ENCODE measurements around the gene YDJC. TPM values are rescaled to one million over a fixed set of nuclear protein-coding genes. Genes with fewer than 3 reads are reported as not detected.

YDJC gene
- total RNA-seq, 2 donors from 2014 or later, result 16.4 to 19.9 TPM

DNA sequence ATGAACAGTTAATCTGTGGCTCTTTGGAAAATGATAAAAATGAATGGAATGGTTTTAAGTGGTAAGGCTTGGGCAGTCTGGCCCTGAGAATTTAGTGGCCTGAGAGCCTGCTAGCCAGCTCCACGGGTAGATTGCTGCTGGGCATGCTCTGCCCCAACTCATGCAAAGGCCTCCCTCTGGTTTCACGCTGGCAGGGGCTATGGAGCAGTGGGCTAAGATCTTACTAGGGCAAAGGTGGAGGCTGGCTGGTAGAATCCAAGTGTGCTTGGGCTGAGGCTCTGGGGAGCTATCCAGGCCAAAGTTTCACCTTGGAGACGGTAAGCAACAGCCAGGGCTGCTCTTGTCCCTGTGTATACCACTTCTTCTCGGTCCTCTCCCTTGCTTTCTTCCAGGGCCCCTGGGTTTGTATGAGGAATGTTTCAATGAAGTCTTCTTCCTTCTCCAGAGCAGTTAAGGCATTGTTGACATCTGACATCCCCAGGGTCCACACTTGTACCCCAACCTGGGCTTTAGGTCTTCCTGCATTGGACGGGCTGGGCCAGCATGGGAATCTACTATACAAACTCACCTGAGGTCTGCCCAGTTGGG, 34.9 kb downstream of the YDJC start:
- Histone ChIP-seq H3K4me1 (ENCODE audit: control insufficient read depth, insufficient read depth, low read length) (no peaks in the 10 kb centered on the region), H3K4me3 (ENCODE audit: low read length) (no peak overlapping the region), H3K27ac (ENCODE audit: low read depth, low read length) (no peak overlapping the region), H3K36me3 (ENCODE audit: control insufficient read depth, insufficient read depth, low read length) (peaks cover 75% of the 10 kb centered on the region), H3K27me3 (ENCODE audit: control insufficient read depth, insufficient read depth, low read length, poor library complexity, severe bottlenecking) (no peaks in the 10 kb centered on the region), H3K9ac (ENCODE audit: extremely low read depth, low read length, poor library complexity, severe bottlenecking) (no peak overlapping the region), H3K9me3 (ENCODE audit: control insufficient read depth, low read length) (no peaks in the 10 kb centered on the region)
- no peak for DNase-seq
- Mint-ChIP-seq H3K27ac (no peak overlapping the region), H3K36me3 (ENCODE audit: low read depth) (peaks cover 59% of the 10 kb centered on the region), H3K9me3 (no peaks in the 10 kb centered on the region), H3K27me3 (ENCODE audit: insufficient read depth) (no peaks in the 10 kb centered on the region), H3K4me3 (no peak overlapping the region), H3K4me1 (peaks cover 10% of the 10 kb centered on the region)
- TF ChIP-seq CTCF (conservative IDR thresholded peaks at IDR 0.05), result no peak
- WGBS, 2 experiments (ENCODE audit: insufficient coverage in 1 of 2, insufficient read length in 1 of 2), result 97 to 100% methylated on average over 2 to 5 of the region's 5 CpGs

GRCh38 chr22:21593406-21594232, 36.2 kb downstream of the YDJC start:
- peak; percentile 82 for TF ChIP-seq CTCF (conservative IDR thresholded peaks at IDR 0.05)
- H3K4me3 ChIP-seq (ENCODE audit: low read length), result no peak overlapping the region
- peaks cover 12% of the 10 kb centered on the region for H3K4me1 Mint-ChIP-seq
- no peaks in the 10 kb centered on the region for H3K27me3 ChIP-seq (ENCODE audit: control insufficient read depth, insufficient read depth, low read length, poor library complexity, severe bottlenecking)
- 84 to 86% methylated on average over 6 to 11 of the region's 11 CpGs for WGBS, 2 experiments (ENCODE audit: insufficient coverage in 1 of 2, insufficient read length in 1 of 2)
- H3K4me1 ChIP-seq (ENCODE audit: control insufficient read depth, insufficient read depth, low read length), result no peaks in the 10 kb centered on the region
- H3K9me3 ChIP-seq (ENCODE audit: control insufficient read depth, low read length), result no peaks in the 10 kb centered on the region
- H3K36me3 ChIP-seq (ENCODE audit: control insufficient read depth, insufficient read depth, low read length), result peaks cover 73% of the 10 kb centered on the region
- peaks cover 58% of the 10 kb centered on the region for H3K36me3 Mint-ChIP-seq (ENCODE audit: low read depth)
- H3K4me3 Mint-ChIP-seq, result no peak overlapping the region
- peak; percentile 83 for DNase-seq
- H3K27ac Mint-ChIP-seq, result peak overlapping the region; percentile 1
- H3K9ac ChIP-seq (ENCODE audit: extremely low read depth, low read length, poor library complexity, severe bottlenecking), result no peak overlapping the region
- no peak overlapping the region for H3K27ac ChIP-seq (ENCODE audit: low read depth, low read length)
- no peaks in the 10 kb centered on the region for H3K27me3 Mint-ChIP-seq (ENCODE audit: insufficient read depth)
- no peaks in the 10 kb centered on the region for H3K9me3 Mint-ChIP-seq

DNA sequence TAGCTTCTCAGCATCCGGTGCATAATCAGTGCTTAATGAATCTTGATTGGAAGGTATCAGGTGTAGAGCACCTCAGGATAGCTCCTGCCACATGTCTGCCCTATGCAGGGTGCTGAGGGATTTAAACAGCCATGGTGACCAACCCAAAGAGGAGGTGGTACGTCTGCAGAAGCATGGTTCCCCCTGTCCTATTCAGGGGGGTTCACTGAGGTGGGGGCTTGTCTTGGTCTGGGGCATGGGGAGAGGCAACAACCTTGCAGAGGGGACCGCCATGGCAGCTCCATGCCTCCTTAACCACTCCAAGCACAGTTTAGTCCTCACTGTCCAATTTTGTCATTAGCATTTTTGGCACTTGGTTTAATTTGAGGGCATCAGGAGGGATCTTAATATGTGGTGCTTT, 37.4 kb downstream of the YDJC start:
- H3K4me1 ChIP-seq (ENCODE audit: control insufficient read depth, insufficient read depth, low read length), result no peaks in the 10 kb centered on the region
- no peak overlapping the region for H3K4me3 ChIP-seq (ENCODE audit: low read length)
- H3K36me3 Mint-ChIP-seq (ENCODE audit: low read depth), result peaks cover 61% of the 10 kb centered on the region
- no peaks in the 10 kb centered on the region for H3K9me3 Mint-ChIP-seq
- H3K4me1 Mint-ChIP-seq, result peaks cover 12% of the 10 kb centered on the region
- no peak overlapping the region for H3K4me3 Mint-ChIP-seq
- no peak overlapping the region for H3K9ac ChIP-seq (ENCODE audit: extremely low read depth, low read length, poor library complexity, severe bottlenecking)
- H3K27ac Mint-ChIP-seq, result no peak overlapping the region
- no peak for TF ChIP-seq CTCF (conservative IDR thresholded peaks at IDR 0.05)
- no peak for DNase-seq
- H3K27ac ChIP-seq (ENCODE audit: low read depth, low read length), result no peak overlapping the region
- no peaks in the 10 kb centered on the region for H3K27me3 Mint-ChIP-seq (ENCODE audit: insufficient read depth)
- 100% methylated on average over 2 to 3 of the region's 3 CpGs for WGBS, 2 experiments (ENCODE audit: insufficient coverage in 1 of 2, insufficient read length in 1 of 2)
- no peaks in the 10 kb centered on the region for H3K27me3 ChIP-seq (ENCODE audit: control insufficient read depth, insufficient read depth, low read length, poor library complexity, severe bottlenecking)
- H3K9me3 ChIP-seq (ENCODE audit: control insufficient read depth, low read length), result no peaks in the 10 kb centered on the region
- peaks cover 69% of the 10 kb centered on the region for H3K36me3 ChIP-seq (ENCODE audit: control insufficient read depth, insufficient read depth, low read length)

Measured in endodermal cell (in vitro differentiated cells).